ENCODE data around the gene WSB1.
"Not testable (repeated sequence)": the region's sequence is repeated elsewhere in the genome, so short reads cannot be mapped to it uniquely, and the experiment has no call there.

Gene WSB1

DNA sequence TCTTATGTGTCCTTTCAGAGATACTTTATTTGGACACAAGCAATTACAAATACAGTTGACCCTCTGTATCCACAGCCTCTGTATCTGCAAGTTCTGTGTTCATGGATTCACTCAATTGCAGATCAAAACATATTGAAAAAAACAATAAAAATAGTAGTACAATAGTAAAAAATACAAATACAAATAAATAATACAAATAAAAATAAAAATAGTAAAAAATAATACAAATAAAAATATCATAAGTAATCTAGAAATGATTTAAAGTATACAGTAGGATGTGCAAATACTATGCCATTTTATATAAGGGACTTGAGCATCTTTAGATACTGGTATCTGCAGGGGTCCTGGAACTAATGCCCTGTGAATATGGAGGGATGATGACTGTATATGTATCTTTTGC, 47.4 kb upstream of the WSB1 start:
- H3K27me3 ChIP-seq (ENCODE audit: insufficient read depth, poor library complexity, severe bottlenecking), result no peaks in the 10 kb centered on the region
- TF ChIP-seq SPI1 (IDR thresholded peaks at IDR 0.05; ENCODE audit: borderline replicate concordance, low read depth) (no peak), POLR2AphosphoS5 (IDR thresholded peaks at IDR 0.05; ENCODE audit: low read depth) (no peak), GABPA (IDR thresholded peaks at IDR 0.05; ENCODE audit: low read depth) (no peak)
- TF ChIP-seq, protein P1, sequence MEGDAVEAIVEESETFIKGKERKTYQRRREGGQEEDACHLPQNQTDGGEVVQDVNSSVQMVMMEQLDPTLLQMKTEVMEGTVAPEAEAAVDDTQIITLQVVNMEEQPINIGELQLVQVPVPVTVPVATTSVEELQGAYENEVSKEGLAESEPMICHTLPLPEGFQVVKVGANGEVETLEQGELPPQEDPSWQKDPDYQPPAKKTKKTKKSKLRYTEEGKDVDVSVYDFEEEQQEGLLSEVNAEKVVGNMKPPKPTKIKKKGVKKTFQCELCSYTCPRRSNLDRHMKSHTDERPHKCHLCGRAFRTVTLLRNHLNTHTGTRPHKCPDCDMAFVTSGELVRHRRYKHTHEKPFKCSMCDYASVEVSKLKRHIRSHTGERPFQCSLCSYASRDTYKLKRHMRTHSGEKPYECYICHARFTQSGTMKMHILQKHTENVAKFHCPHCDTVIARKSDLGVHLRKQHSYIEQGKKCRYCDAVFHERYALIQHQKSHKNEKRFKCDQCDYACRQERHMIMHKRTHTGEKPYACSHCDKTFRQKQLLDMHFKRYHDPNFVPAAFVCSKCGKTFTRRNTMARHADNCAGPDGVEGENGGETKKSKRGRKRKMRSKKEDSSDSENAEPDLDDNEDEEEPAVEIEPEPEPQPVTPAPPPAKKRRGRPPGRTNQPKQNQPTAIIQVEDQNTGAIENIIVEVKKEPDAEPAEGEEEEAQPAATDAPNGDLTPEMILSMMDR (IDR thresholded peaks at IDR 0.05; ENCODE audit: insufficient read depth, low read length), result no peak
- TF ChIP-seq, protein P2, sequence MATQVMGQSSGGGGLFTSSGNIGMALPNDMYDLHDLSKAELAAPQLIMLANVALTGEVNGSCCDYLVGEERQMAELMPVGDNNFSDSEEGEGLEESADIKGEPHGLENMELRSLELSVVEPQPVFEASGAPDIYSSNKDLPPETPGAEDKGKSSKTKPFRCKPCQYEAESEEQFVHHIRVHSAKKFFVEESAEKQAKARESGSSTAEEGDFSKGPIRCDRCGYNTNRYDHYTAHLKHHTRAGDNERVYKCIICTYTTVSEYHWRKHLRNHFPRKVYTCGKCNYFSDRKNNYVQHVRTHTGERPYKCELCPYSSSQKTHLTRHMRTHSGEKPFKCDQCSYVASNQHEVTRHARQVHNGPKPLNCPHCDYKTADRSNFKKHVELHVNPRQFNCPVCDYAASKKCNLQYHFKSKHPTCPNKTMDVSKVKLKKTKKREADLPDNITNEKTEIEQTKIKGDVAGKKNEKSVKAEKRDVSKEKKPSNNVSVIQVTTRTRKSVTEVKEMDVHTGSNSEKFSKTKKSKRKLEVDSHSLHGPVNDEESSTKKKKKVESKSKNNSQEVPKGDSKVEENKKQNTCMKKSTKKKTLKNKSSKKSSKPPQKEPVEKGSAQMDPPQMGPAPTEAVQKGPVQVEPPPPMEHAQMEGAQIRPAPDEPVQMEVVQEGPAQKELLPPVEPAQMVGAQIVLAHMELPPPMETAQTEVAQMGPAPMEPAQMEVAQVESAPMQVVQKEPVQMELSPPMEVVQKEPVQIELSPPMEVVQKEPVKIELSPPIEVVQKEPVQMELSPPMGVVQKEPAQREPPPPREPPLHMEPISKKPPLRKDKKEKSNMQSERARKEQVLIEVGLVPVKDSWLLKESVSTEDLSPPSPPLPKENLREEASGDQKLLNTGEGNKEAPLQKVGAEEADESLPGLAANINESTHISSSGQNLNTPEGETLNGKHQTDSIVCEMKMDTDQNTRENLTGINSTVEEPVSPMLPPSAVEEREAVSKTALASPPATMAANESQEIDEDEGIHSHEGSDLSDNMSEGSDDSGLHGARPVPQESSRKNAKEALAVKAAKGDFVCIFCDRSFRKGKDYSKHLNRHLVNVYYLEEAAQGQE (IDR thresholded peaks at IDR 0.05; ENCODE audit: insufficient replicate concordance, low read depth), result no peak
- DNase-seq (ENCODE audit: low read depth in 1 of 2, low spot score in 1 of 2), result no peak
- H3K27ac ChIP-seq (replicated peaks), result no peak overlapping the region
- H3K4me3 ChIP-seq (replicated peaks; ENCODE audit: insufficient read depth, low read length), result no peak overlapping the region

DNA sequence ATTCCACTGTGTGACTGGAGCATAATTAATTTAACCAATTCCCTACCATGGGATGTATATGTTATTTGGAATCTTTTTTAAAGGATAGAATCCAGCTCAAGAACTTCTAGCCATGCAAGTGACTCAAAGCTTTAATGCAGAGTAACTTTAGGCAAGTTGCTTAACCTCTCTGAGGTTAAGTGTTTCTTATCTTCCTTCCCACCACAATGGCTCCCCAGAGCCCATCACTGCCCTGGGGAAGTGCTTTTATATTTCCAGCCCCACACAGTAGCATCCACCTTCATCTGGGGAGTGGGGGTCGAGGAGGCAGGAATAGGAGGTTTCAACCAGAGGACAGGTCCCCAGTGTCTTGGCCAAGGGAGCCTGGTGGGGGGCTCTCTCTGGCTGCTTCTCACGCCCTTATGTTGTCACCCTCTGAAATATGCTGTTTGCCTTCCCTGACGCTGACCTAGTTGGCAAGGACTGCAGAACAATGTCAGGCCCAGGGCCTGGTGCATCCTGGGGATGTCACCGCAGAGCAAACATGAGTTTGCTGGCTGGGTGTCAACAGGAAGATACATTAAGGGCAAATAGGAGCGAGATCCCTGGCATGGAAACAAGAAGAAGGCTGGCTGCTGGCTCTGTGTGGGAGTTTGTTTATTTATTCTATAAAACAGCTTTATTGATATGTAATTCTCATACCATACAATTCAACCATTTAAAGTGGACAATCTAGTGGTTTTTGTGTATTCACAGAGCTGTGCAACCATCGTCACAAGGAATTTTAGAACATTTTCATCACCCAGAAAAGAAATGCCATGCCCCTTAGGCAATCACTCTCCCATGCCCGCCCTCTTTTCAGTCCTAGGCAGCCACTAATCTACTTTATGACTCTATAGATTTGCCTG, 46.6 kb upstream of the WSB1 start:
- Histone ChIP-seq H3K27me3 (ENCODE audit: insufficient read depth, poor library complexity, severe bottlenecking) (no peaks in the 10 kb centered on the region), H3K27ac (replicated peaks) (no peak overlapping the region), H3K4me3 (replicated peaks; ENCODE audit: insufficient read depth, low read length) (no peak overlapping the region)
- TF ChIP-seq, protein P2 (IDR thresholded peaks at IDR 0.05; ENCODE audit: insufficient replicate concordance, low read depth), result no peak
- TF ChIP-seq, protein P1 (IDR thresholded peaks at IDR 0.05; ENCODE audit: insufficient read depth, low read length), result no peak
- no peak for TF ChIP-seq POLR2AphosphoS5 (IDR thresholded peaks at IDR 0.05; ENCODE audit: low read depth)
- TF ChIP-seq GABPA (IDR thresholded peaks at IDR 0.05; ENCODE audit: low read depth), result no peak
- TF ChIP-seq SPI1 (IDR thresholded peaks at IDR 0.05; ENCODE audit: borderline replicate concordance, low read depth), result no peak
- no peak for DNase-seq (ENCODE audit: low read depth in 1 of 2, low spot score in 1 of 2)

DNA sequence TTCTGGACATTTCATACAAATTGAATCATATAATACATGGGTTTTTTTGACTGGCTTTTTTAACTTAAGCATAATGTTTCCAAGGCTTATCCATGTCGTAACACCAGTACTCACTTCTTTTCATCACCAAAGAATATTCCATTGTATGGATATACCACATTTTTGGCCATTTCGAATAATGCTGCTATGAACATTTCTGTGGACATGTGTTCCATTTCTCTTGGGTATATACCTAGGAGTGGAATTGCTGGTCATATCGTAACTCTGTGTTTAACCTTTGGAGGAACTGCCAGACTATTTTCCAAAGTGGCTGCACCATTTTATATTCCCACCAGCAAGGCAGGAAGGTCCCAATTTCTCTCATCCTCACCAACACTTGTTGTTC, 46.0 kb upstream of the WSB1 start:
- TF ChIP-seq, protein P2 (IDR thresholded peaks at IDR 0.05; ENCODE audit: insufficient replicate concordance, low read depth), result no peak
- TF ChIP-seq SPI1 (IDR thresholded peaks at IDR 0.05; ENCODE audit: borderline replicate concordance, low read depth) (no peak), GABPA (IDR thresholded peaks at IDR 0.05; ENCODE audit: low read depth) (no peak), POLR2AphosphoS5 (IDR thresholded peaks at IDR 0.05; ENCODE audit: low read depth) (no peak)
- TF ChIP-seq, protein P1 (IDR thresholded peaks at IDR 0.05; ENCODE audit: insufficient read depth, low read length), result no peak
- no peak for DNase-seq (ENCODE audit: low read depth in 1 of 2, low spot score in 1 of 2)
- Histone ChIP-seq H3K27ac (replicated peaks) (no peak overlapping the region), H3K4me3 (replicated peaks; ENCODE audit: insufficient read depth, low read length) (no peak overlapping the region), H3K27me3 (ENCODE audit: insufficient read depth, poor library complexity, severe bottlenecking) (no peaks in the 10 kb centered on the region)

DNA sequence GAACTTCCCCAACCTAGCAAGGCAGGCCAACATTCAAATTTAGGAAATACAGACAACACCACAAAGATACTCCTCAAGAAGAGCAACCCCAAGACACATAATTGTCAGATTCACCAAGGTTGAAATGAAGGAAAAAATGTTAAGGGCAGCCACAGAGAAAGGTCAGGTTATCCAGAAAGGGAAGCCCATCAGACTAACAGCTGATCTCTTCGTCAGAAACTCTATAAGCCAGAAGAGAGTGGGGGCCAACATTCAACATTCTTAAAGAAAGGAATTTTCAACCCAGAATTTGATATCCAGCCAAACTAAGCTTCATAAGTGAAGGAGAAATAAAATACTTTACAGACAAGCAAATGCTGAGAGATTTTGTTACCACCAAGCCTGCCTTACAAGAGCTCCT, 43.1 kb upstream of the WSB1 start:
- H3K27me3 ChIP-seq (ENCODE audit: insufficient read depth, poor library complexity, severe bottlenecking); DNase-seq (ENCODE audit: low read depth in 1 of 2, low spot score in 1 of 2); H3K27ac ChIP-seq (replicated peaks); H3K4me3 ChIP-seq (replicated peaks; ENCODE audit: insufficient read depth, low read length): not testable (repeated sequence)

DNA sequence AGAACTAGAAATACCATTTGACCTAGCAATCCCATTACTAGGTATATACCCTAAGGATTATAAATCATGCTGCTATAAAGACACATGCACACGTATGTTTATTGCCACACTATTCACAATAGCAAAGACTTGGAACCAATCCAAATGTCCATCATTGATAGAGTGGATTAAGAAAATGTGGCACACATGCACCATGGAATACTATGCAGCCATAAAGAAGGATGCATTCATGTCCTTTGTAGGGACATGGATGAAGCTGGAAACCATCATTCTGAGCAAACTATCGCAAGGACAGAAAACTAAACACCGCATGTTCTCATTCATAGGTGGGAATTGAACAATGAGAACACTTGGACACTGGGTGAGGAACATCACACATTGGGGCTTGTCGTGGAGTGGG, 39.1 kb upstream of the WSB1 start:
- not testable (repeated sequence) for DNase-seq (ENCODE audit: low read depth in 1 of 2, low spot score in 1 of 2); H3K27me3 ChIP-seq (ENCODE audit: insufficient read depth, poor library complexity, severe bottlenecking); H3K27ac ChIP-seq (replicated peaks); H3K4me3 ChIP-seq (replicated peaks; ENCODE audit: insufficient read depth, low read length)
